K562 (cell line): ENCODE results near the gene SELENOI. TPM values are rescaled to one million over a fixed set of nuclear protein-coding genes. Genes with fewer than 3 reads are reported as not detected.

Experiments
- CBFA2T2 ChIP-seq: fragments of 450-650 bp; conservative IDR thresholded peaks from 2 replicates; pipeline ENCODE4 v1.6.1; 2017; ENCODE audit warnings: mild to moderate bottlenecking
- CXXC5 ChIP-seq: fragments of 250-450 bp; sonication (Bioruptor Pico); IDR thresholded peaks from 2 replicates; pipeline ENCODE4 v1.8.0; 2022; ENCODE audit warnings: inconsistent platforms, mild to moderate bottlenecking, moderate library complexity
- EP300 ChIP-seq: IDR thresholded peaks from 2 replicates; pipeline ENCODE4 v1.6.1; 2012; ENCODE audit warnings: low read length, improper control_type of control experiment
- FOXA3 ChIP-seq, 2 experiments: fragments of 450-650 bp in 1 of 2; sonication (generic) in 1 of 2; formaldehyde crosslinking; IDR thresholded peaks in 1 of 2; conservative IDR thresholded peaks in 1 of 2; 2 replicates each; pipeline versions ENCODE4 v1.4.0 to v1.8.0; 2020 to 2022; ENCODE audit warnings: mild to moderate bottlenecking in 2 of 2, missing genetic modification reagents in 1 of 2
- KLF16 ChIP-seq: IDR thresholded peaks from 2 replicates; pipeline ENCODE4 v1.6.1; 2016; ENCODE audit warnings: antibody characterized with exemption
- MTA2 ChIP-seq: fragments of 450-650 bp; IDR thresholded peaks from 2 replicates; pipeline ENCODE4 v1.6.1; 2016; ENCODE audit warnings: low read depth
- MTA3 ChIP-seq: fragments of 450-650 bp; formaldehyde crosslinking; IDR thresholded peaks from 2 replicates; pipeline ENCODE4 v1.6.1; 2017; ENCODE audit warnings: mild to moderate bottlenecking, borderline replicate concordance
- MTF1 ChIP-seq: fragments of 250-450 bp; sonication (Bioruptor Pico); IDR thresholded peaks from 2 replicates; pipeline ENCODE4 v1.9.0; 2021; ENCODE audit warnings: moderate library complexity, mild to moderate bottlenecking, inconsistent platforms, borderline replicate concordance
- NR4A1 ChIP-seq, 2 experiments: fragments of 250-450 bp in 1 of 2; fragments of 450-650 bp in 1 of 2; sonication (Bioruptor Pico) in 1 of 2; IDR thresholded peaks; 2 replicates each; pipeline versions ENCODE4 v1.4.0 to v1.6.1; 2016 to 2020; ENCODE audit warnings: mild to moderate bottlenecking in 2 of 2, missing compliant biosample characterization in 1 of 2, missing genetic modification characterization in 1 of 2, moderate library complexity in 1 of 2
- NRF1 ChIP-seq, 2 experiments: fragments of 450-650 bp; IDR thresholded peaks in 1 of 2; conservative IDR thresholded peaks in 1 of 2; 2 replicates each; pipeline ENCODE4 v1.6.1; 2014; ENCODE audit warnings: mild to moderate bottlenecking in 2 of 2
- PHB2 ChIP-seq: fragments of 450-650 bp; IDR thresholded peaks from 2 replicates; pipeline ENCODE4 v1.6.1; 2017; ENCODE audit warnings: low read depth
- SIN3B ChIP-seq: fragments of 450-650 bp; IDR thresholded peaks from 2 replicates; pipeline ENCODE4 v1.6.1; 2017; ENCODE audit warnings: low read depth, mild to moderate bottlenecking, moderate library complexity
- SMARCA4 ChIP-seq: fragments of 450-650 bp; IDR thresholded peaks from 2 replicates; pipeline ENCODE4 v1.6.1; 2016
- SOX6 ChIP-seq: fragments of 450-650 bp; IDR thresholded peaks from 2 replicates; pipeline ENCODE4 v1.6.1; 2014; ENCODE audit warnings: mild to moderate bottlenecking
- TCF3 ChIP-seq: sonication (generic); formaldehyde crosslinking; IDR thresholded peaks from 2 replicates; pipeline ENCODE4 v1.4.0; 2020; ENCODE audit warnings: mild to moderate bottlenecking, missing genetic modification reagents
- XRCC3 ChIP-seq: fragments of 450-650 bp; IDR thresholded peaks from 2 replicates; pipeline ENCODE4 v1.6.1; 2017; ENCODE audit warnings: mild to moderate bottlenecking, moderate library complexity
- ZNF76 ChIP-seq: fragments of 250-450 bp; sonication (Bioruptor Pico); IDR thresholded peaks from 2 replicates; pipeline ENCODE4 v1.4.0; 2020; ENCODE audit warnings: mild to moderate bottlenecking, moderate library complexity, borderline replicate concordance
- polyA plus RNA-seq, 8 experiments: library from polyadenylated mRNA; depleted of rRNA in 4 of 8; stranded (reverse) in 5 of 8; unstranded in 3 of 8; fragments of >200 nt; fragmentation: Nextera tagmentation in 2 of 8; fragmentation: Illumina TruSeq in 1 of 8; extraction: Ambion mirVana in 2 of 8; extraction: Trizol in 1 of 8; gene quantifications; 2 replicates each; pipeline versions ENCODE4 v1.2.1 to v1.2.3, GENCODE V29; 2011 to 2014; ENCODE audit warnings: inconsistent platforms in 1 of 8, missing spikeins in 1 of 8
- total RNA-seq, 7 experiments: library from RNA; depleted of rRNA in 6 of 7; stranded (reverse); fragments of >200 nt in 6 of 7; fragmentation: Illumina TruSeq in 2 of 7; extraction: Trizol in 2 of 7; gene quantifications; 2 replicates each; pipeline versions ENCODE4 v1.2.1 to v1.2.3, GENCODE V29; 2011 to 2021; ENCODE audit warnings: low replicate concordance in 1 of 7
- TF ChIP-seq, protein P1 (sequence below), 2 experiments: IDR thresholded peaks; 2 replicates each; pipeline ENCODE4 v1.6.1; 2011; ENCODE audit warnings: borderline replicate concordance in 1 of 2, control low read depth in 1 of 2, low read depth in 1 of 2, low read length in 1 of 2, mild to moderate bottlenecking in 1 of 2, mixed read lengths in 1 of 2, moderate library complexity in 1 of 2; ENCODE audit not compliant: insufficient read depth in 1 of 2, insufficient read length in 1 of 2, poor library complexity in 1 of 2, severe bottlenecking in 1 of 2; ENCODE audit errors: extremely low read depth in 1 of 2
- TF ChIP-seq, protein P2 (sequence below), 3 experiments: fragments of 200-800 bp in 1 of 3; fragments of 250-450 bp in 1 of 3; fragments of 450-650 bp in 1 of 3; sonication (Bioruptor Pico) in 1 of 3; sonication (Bioruptor generic) in 1 of 3; formaldehyde crosslinking in 1 of 3; IDR thresholded peaks; 2 replicates each; pipeline versions ENCODE4 v1.6.1 to v1.8.0; 2016 to 2022; ENCODE audit warnings: mild to moderate bottlenecking in 2 of 3, missing genetic modification characterization in 2 of 3, missing compliant biosample characterization in 1 of 3, moderate library complexity in 1 of 3

The SELENOI gene
- total and polyA plus RNA-seq, 9 of the 15 experiments (the other 6 are each of a cell fraction or from before 2014, with no cell fraction given), result 9.6 to 46.9 (median 24.4) TPM

DNA sequence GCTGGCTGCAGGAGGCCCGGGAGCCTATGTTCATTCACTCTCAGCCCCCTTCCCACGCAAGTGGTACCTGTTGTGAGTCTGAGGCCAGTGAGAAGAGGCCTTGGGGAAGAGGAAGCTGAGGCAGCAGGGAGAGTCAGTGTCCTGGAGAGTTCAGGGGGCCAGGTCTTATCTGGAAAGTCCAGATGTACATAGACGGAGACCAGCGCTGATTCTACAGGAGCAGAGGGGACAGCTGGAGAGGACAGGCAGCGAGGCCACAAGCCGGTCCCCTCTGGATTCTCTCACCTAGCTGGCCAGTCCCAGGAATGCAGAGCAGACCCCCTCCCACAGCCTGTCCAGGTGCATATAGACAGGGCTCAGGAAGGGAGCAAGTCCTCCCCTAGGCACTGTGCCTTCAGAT lies 29.1 kb upstream of the SELENOI start (continued):
- TF ChIP-seq PHB2 (0 out of 2 replicates have a peak, but pooled peaks have one; percentile 22), SOX6 (peak; percentile 60; the same call in 1 of the 2 replicates), CBFA2T2 (peak; percentile 83), NRF1 (conservative IDR thresholded peaks at IDR 0.05 in 1 of 2, IDR thresholded peaks at IDR 0.05 in 1 of 2) (peak in 1 of 2 experiments; percentile 28; a peak in 1 of 4 replicates), XRCC3 (no peak), TCF3 (CRISPR knock-in tag) (peak; percentile 92), MTA3 (peak; percentile 40; the same call in 1 of the 2 replicates), MTA2 (peak; percentile 78), EP300 (peak; percentile 67; the same call in 1 of the 2 replicates), CXXC5 (CRISPR knock-in tag) (peak; percentile 51), ZNF76 (CRISPR knock-in tag) (no peak), MTF1 (CRISPR knock-in tag) (no peak), FOXA3 (CRISPR knock-in tag; conservative IDR thresholded peaks at IDR 0.05 in 1 of 2, IDR thresholded peaks at IDR 0.05 in 1 of 2) (peak in 1 of 2 experiments; percentile 12; a peak in 1 of 4 replicates), SIN3B (no peak), KLF16 (peak; percentile 69), SMARCA4 (peak; percentile 80), NR4A1 (CRISPR knock-in tag; IDR thresholded peaks at IDR 0.05) (no peak), NR4A1 (tag; IDR thresholded peaks at IDR 0.05) (no peak)
- TF ChIP-seq, protein P1, sequence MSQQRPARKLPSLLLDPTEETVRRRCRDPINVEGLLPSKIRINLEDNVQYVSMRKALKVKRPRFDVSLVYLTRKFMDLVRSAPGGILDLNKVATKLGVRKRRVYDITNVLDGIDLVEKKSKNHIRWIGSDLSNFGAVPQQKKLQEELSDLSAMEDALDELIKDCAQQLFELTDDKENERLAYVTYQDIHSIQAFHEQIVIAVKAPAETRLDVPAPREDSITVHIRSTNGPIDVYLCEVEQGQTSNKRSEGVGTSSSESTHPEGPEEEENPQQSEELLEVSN (IDR thresholded peaks at IDR 0.05; ENCODE audit: borderline replicate concordance in 1 of 2, extremely low read depth in 1 of 2, insufficient read depth in 1 of 2, insufficient read length in 1 of 2, low read depth in 1 of 2, low read length in 1 of 2, poor library complexity in 1 of 2, severe bottlenecking in 1 of 2), result no peak
- TF ChIP-seq, protein P2, sequence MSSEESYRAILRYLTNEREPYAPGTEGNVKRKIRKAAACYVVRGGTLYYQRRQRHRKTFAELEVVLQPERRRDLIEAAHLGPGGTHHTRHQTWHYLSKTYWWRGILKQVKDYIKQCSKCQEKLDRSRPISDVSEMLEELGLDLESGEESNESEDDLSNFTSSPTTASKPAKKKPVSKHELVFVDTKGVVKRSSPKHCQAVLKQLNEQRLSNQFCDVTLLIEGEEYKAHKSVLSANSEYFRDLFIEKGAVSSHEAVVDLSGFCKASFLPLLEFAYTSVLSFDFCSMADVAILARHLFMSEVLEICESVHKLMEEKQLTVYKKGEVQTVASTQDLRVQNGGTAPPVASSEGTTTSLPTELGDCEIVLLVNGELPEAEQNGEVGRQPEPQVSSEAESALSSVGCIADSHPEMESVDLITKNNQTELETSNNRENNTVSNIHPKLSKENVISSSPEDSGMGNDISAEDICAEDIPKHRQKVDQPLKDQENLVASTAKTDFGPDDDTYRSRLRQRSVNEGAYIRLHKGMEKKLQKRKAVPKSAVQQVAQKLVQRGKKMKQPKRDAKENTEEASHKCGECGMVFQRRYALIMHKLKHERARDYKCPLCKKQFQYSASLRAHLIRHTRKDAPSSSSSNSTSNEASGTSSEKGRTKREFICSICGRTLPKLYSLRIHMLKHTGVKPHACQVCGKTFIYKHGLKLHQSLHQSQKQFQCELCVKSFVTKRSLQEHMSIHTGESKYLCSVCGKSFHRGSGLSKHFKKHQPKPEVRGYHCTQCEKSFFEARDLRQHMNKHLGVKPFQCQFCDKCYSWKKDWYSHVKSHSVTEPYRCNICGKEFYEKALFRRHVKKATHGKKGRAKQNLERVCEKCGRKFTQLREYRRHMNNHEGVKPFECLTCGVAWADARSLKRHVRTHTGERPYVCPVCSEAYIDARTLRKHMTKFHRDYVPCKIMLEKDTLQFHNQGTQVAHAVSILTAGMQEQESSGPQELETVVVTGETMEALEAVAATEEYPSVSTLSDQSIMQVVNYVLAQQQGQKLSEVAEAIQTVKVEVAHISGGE (CRISPR knock-in tag; IDR thresholded peaks at IDR 0.05), result no peak
